ENCODE results near the gene MAP6.

Gene MAP6

GRCh38 chr11:75632450-75632849, 36.4 kb downstream of the MAP6 start:
- no peak for TF ChIP-seq EZH2 (optimal IDR thresholded peaks at IDR 0.05; ENCODE audit: low read depth, low read length)
- TF ChIP-seq, protein P1, sequence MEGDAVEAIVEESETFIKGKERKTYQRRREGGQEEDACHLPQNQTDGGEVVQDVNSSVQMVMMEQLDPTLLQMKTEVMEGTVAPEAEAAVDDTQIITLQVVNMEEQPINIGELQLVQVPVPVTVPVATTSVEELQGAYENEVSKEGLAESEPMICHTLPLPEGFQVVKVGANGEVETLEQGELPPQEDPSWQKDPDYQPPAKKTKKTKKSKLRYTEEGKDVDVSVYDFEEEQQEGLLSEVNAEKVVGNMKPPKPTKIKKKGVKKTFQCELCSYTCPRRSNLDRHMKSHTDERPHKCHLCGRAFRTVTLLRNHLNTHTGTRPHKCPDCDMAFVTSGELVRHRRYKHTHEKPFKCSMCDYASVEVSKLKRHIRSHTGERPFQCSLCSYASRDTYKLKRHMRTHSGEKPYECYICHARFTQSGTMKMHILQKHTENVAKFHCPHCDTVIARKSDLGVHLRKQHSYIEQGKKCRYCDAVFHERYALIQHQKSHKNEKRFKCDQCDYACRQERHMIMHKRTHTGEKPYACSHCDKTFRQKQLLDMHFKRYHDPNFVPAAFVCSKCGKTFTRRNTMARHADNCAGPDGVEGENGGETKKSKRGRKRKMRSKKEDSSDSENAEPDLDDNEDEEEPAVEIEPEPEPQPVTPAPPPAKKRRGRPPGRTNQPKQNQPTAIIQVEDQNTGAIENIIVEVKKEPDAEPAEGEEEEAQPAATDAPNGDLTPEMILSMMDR (IDR thresholded peaks at IDR 0.05; ENCODE audit: low read length) = no peak
- no peak for TF ChIP-seq EZH2phosphoT487 (IDR thresholded peaks at IDR 0.05; ENCODE audit: low read length)
- Histone ChIP-seq H3K27me3 (replicated peaks; ENCODE audit: insufficient read depth, low read length) (no peaks in the 10 kb centered on the region), H3K4me3 (ENCODE audit: low read length) (no peak overlapping the region), H3K4me2 (ENCODE audit: low read depth, low read length) (no peak overlapping the region), H2AFZ (ENCODE audit: low read length) (no peak overlapping the region), H3K27ac (ENCODE audit: low read length) (no peak overlapping the region), H3K36me3 (replicated peaks; ENCODE audit: insufficient read depth, low read length) (no peaks in the 10 kb centered on the region), H3K9me3 (replicated peaks; ENCODE audit: insufficient read depth, low read length) (no peaks in the 10 kb centered on the region), H3K9ac (ENCODE audit: low read length) (no peak overlapping the region), H3F3A (ENCODE audit: insufficient read depth, low read length) (no peaks in the 10 kb centered on the region), H4K20me1 (ENCODE audit: insufficient read depth, low read length) (no peaks in the 10 kb centered on the region), H3K4me1 (ENCODE audit: low read length) (peaks cover 13% of the 10 kb centered on the region), H3K9me2 (replicated peaks; ENCODE audit: insufficient read depth, low read length) (no peaks in the 10 kb centered on the region), H3K79me2 (ENCODE audit: low read length) (no peaks in the 10 kb centered on the region)
- no peak for DNase-seq

DNA sequence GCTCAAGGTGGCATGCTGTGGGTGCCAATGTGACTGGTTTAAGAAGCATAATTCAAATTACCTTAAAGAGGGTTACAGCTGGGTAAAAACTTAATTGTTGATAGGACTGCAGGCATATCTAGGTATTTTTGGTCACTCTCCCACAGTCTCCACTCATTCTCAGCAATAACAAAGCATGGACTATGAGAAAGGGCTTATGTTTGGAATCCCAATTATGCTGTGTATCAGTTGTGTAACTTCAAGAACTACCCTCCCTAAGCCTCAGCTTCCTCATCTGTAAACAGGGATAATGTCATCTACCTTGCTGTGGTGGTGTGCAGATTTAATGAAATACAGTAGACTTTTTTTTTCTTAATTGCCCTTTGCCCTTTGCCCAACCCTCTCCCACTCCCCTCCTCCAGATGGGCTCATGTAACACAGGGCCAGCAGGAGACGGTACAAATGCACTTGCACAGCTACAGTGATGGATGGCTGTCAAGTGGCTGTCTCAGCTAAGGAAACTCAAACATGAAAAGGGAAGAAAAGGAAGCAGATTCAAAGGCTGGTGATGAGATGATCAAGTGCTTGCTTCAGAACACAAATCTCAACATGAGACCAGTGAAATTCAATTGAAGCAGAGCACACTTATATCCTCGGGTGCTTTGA, 37.6 kb downstream of the MAP6 start:
- Histone ChIP-seq H3K36me3 (replicated peaks; ENCODE audit: insufficient read depth, low read length) (no peaks in the 10 kb centered on the region), H3K9me2 (replicated peaks; ENCODE audit: insufficient read depth, low read length) (no peaks in the 10 kb centered on the region), H3K27ac (ENCODE audit: low read length) (no peak overlapping the region), H3K4me3 (ENCODE audit: low read length) (no peak overlapping the region), H4K20me1 (ENCODE audit: insufficient read depth, low read length) (no peaks in the 10 kb centered on the region), H3K4me2 (ENCODE audit: low read depth, low read length) (no peak overlapping the region), H3K9me3 (replicated peaks; ENCODE audit: insufficient read depth, low read length) (no peaks in the 10 kb centered on the region), H3K27me3 (replicated peaks; ENCODE audit: insufficient read depth, low read length) (no peaks in the 10 kb centered on the region), H3K9ac (ENCODE audit: low read length) (no peak overlapping the region), H3F3A (ENCODE audit: insufficient read depth, low read length) (no peaks in the 10 kb centered on the region), H3K4me1 (ENCODE audit: low read length) (peaks cover 13% of the 10 kb centered on the region), H2AFZ (ENCODE audit: low read length) (no peak overlapping the region), H3K79me2 (ENCODE audit: low read length) (no peaks in the 10 kb centered on the region)
- no peak for DNase-seq
- no peak for TF ChIP-seq EZH2phosphoT487 (IDR thresholded peaks at IDR 0.05; ENCODE audit: low read length)
- no peak for TF ChIP-seq EZH2 (optimal IDR thresholded peaks at IDR 0.05; ENCODE audit: low read depth, low read length)
- TF ChIP-seq, protein P1 (IDR thresholded peaks at IDR 0.05; ENCODE audit: low read length) = no peak

GRCh38 chr11:75627906-75628668, 40.8 kb downstream of the MAP6 start:
- Histone ChIP-seq H3K27me3 (replicated peaks; ENCODE audit: insufficient read depth, low read length) (no peaks in the 10 kb centered on the region), H2AFZ (ENCODE audit: low read length) (no peak overlapping the region)
- DNase-seq = no peak

More at GRCh38 chr11:75627906-75628668, 40.8 kb downstream of the MAP6 start:
- H3K9me3 ChIP-seq (replicated peaks; ENCODE audit: insufficient read depth, low read length) = no peaks in the 10 kb centered on the region
- H3K9me2 ChIP-seq (replicated peaks; ENCODE audit: insufficient read depth, low read length) = no peaks in the 10 kb centered on the region
- no peaks in the 10 kb centered on the region for H4K20me1 ChIP-seq (ENCODE audit: insufficient read depth, low read length)
- H3K27ac ChIP-seq (ENCODE audit: low read length) = no peak overlapping the region
- H3K4me3 ChIP-seq (ENCODE audit: low read length) = no peak overlapping the region
- no peaks in the 10 kb centered on the region for H3K4me1 ChIP-seq (ENCODE audit: low read length)
- H3K36me3 ChIP-seq (replicated peaks; ENCODE audit: insufficient read depth, low read length) = no peaks in the 10 kb centered on the region
- no peaks in the 10 kb centered on the region for H3K79me2 ChIP-seq (ENCODE audit: low read length)
- H3F3A ChIP-seq (ENCODE audit: insufficient read depth, low read length) = no peaks in the 10 kb centered on the region
- no peak overlapping the region for H3K4me2 ChIP-seq (ENCODE audit: low read depth, low read length)
- TF ChIP-seq EZH2phosphoT487 (IDR thresholded peaks at IDR 0.05; ENCODE audit: low read length) (no peak), EZH2 (optimal IDR thresholded peaks at IDR 0.05; ENCODE audit: low read depth, low read length) (no peak)
- TF ChIP-seq, protein P1 (IDR thresholded peaks at IDR 0.05; ENCODE audit: low read length) = no peak
- no peak overlapping the region for H3K9ac ChIP-seq (ENCODE audit: low read length)

Data from MM.1S (cell line).